ENCODE results near the gene CNPY3.

CNPY3 gene

DNA sequence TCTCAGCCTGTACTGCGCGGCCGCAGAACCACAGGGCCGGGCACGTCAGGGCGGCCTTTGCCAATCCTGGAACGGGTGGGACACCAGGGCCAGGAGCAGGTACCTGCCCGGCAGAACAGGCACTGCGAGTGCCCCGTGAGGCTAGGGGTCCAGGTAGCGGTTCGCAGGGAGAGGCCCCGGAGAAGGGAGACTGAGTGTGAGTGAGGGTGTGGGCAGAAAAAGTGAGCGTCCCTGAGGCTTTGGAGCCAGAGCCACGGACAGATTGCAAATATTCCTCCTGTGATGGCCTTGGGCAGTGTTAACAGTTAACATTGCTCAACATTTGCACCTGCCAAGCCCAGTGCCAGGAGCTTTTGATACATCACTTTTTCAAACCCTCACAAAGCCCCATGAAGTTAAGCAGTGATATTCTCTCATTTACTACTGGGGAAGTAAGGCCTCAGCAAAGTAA lies 31.8 kb downstream of the CNPY3 start:
- DNase-seq = no peak

DNA sequence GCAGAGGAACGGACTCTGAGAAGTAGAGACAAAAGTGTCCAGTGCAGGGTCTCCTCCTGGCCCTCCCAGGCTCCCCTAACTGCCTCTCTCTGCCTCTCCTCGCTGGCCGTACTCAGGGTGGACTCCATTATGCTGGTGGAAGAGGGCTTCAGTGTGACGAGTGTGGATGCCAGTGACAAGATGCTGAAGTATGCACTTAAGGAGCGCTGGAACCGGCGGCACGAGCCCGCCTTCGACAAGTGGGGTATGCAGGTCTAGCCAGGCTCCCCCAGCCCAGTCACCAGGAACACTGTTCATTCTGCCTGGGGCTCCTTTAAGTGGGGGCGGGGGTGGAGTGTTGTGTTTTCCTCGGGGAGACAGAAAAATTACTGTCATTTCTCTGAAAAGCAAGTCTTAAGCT lies 32.8 kb downstream of the CNPY3 start:
- DNase-seq = no peak

DNA sequence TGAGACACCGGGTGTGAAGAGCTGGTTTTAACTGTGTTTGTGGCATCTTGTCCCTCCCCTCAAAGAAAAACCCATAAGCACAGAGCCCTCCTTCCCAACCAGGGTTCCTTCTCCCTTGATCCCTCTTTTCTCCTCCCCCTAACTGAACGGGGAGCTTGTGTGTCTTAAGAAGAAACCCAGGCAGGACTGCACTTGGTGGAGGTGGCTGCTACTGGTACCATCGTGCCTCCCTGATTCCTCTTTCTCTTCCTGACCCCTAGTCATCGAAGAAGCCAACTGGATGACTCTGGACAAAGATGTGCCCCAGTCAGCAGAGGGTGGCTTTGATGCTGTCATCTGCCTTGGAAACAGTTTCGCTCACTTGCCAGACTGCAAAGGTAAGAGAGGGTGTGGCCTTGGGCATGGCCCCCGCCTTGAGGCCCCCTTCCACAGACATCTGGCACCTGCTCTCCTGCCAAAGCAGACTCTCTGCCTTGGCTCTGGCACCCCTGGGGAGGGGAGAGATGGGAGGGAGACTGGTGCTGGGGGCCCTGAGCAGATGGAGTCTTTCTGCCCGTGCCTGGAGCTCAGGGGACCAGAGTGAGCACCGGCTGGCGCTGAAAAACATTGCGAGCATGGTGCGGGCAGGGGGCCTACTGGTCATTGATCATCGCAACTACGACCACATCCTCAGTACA lies 33.4 kb downstream of the CNPY3 start:
- DNase-seq = no peak

DNA sequence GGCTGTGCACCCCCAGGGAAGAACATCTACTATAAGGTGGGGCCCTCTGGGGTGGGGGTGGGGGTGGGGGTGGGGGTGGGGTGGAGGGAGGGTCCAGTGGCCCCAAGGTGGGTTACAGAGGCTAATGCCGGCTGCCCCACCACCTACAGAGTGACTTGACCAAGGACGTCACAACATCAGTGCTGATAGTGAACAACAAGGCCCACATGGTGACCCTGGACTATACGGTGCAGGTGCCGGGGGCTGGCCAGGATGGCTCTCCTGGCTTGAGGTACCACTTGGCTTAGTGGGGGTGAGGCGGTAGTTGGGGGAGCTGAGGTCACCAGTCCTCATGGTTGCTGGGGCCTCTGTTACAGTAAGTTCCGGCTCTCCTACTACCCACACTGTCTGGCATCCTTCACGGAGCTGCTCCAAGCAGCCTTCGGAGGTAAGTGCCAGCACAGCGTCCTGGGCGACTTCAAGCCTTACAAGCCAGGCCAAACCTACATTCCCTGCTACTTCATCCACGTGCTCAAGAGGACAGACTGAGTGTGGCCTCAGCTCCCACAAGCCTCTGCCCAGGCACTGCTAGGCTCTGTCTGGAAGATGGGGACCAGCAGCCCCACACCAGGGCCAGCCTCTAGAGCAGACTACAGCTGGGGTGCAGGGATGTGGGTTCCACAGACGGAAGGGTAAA lies 34.0 kb downstream of the CNPY3 start:
- DNase-seq = no peak

DNA sequence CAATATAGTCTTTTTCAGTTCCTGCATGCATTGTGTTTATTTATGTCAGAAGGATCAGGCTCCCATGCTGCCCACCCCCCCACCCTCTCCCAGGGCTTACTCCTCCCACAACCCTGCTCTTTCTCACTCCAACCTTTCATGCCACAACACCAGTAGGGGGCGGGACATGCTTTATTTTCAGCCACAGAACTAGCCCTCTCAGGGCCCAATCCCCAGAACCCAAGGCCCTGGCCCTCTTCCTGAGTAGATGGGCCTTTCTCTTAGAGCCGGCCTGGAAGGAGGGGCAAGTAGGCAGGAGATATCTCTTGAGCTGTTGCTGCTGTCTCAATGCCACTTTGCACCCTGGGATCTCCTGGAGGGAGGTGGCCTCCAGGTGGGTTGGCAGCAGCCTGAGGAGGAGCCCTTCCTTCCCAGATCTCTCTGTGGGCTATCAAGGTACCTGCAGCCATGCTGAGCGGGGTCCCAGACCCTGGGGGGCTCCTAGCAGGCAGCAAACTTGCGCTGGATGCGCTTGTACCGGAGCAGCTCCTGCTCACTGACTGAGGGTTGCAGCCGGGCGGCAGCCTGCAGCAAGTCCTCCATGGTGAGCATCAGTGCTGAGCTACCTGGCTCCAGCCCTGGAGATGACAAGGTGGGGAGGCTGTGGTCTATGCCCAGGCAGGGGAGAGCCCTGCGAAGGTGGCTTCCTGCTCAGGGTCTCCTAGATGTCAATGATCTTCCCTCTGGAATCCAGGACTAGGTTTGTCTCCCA lies 34.8 kb downstream of the CNPY3 start:
- DNase-seq = peak in 1 of 5 experiments; percentile 46

DNA sequence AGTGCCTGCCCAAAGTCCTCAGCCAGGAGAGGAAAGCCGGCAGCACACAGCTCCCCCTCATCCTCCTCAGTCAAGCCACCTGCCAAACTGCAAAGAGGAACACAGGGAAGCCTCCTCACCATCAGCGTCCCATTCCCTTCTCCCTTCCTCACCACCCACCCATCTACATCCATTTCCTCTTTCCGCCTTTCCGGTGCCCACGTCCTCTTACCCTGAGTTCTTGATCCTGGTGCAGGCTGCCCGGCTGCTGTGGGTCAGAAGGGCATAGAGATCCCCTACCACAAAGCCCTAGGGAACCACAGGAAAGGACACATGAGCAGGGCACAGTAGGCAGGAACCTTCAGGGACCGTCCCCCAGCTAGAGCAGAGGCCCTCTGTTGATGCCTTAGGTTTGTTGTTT lies 37.3 kb downstream of the CNPY3 start:
- no peak for DNase-seq

DNA sequence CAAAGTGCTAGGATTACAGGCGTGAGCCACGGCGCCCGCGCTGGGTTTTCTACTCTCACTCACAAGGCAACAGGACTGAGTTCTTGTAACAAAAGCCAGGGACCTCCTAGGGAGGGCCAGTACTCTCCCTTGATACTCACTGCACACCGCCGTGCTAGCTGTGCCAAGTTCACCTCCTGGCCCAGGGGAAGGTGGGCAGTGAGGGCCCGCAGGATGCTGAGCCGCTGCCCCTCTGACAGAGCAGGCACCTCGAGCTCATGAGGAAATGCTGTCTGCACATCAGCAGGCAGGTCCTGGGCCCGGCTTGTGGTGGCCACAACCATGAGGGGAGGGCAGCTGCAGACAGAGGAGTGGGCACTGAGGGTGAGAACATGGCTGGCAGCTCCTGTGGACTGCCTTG lies 37.9 kb downstream of the CNPY3 start:
- no peak for DNase-seq

DNA sequence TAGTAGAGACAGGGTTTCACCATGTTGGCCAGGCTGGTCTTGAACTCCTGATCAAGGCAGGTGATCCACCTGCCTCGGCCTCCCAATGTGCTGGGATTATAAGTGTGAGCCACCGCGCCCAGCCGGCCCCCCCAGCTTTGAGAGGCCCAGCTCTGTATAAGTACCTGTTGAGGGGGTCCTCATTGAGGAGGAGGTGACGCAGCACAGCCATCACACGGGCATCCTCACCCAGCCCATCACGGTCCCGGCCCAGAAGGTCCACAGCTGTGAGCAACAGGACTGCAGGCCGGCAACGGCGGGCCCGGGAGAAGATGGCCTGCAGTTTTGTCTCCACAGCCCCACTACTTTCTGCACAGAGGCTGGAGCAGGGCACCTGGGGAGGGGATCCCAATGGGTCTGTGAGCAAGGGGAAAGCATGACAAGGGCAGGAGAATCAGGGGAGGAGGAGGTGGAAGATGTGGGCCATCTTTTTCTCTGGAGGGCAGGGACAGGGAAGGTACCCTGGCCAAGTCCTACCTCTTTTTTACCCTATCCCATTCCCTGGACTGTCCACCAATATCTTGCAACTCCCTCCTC lies 38.9 kb downstream of the CNPY3 start:
- no peak for DNase-seq

DNA sequence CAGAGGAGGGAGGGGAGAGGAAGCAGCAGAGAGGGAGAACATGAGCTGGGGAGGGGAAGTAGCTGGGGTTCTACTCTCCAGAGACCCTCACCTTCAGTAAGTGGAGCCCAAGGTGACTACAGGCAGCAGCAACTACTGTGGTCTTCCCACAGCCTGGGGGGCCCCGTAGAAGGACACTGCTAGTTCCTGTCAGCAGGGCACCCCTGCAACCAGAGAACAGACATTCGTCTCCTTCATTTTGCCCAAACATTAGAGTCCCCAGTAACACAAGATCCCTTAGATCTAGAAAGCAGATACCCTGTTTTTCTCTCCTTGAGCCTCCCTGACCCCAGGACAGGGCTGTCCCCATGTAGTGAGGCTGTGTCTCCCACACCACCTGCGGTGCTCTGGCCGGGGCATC lies 39.5 kb downstream of the CNPY3 start:
- DNase-seq = no peak

DNA sequence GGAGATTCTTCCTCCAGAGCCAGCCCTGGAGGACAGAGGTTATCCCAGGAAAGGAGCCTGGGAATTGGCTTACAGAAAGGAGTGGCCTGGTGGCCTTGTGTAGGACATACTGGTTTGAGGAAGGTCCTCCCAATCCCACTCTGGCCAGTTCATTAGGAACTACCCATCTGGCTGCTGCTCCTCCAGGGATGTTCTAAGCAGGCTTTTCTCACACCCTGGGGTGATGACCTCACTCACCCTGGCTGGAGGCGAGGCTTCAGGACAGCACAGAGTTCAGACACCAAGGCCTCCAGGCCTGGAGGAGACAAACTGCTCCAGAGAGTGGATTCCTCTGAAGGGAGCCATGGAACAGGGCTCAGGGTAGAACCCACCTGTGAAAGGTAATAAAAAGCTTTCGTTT lies 40.2 kb downstream of the CNPY3 start:
- DNase-seq = no peak

DNA sequence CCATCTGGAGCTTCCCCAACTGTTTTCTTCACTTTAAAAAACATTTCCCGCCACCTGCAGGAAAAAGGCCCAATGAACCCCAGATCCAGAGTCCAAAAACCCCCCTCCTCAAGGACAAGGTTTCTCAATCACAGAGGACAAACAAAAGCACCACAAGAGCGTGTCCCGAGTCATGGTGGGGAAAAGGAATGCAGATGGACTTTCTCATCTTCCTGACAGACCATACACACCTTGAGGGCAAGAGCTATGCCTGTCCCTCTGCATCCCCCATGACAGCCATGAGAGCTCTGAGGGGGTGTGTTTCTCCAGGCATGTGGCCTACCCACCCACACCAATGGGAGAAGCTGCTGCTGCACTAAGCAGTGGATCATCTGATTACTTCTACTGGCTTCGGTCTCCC lies 40.7 kb downstream of the CNPY3 start:
- DNase-seq = no peak

DNA sequence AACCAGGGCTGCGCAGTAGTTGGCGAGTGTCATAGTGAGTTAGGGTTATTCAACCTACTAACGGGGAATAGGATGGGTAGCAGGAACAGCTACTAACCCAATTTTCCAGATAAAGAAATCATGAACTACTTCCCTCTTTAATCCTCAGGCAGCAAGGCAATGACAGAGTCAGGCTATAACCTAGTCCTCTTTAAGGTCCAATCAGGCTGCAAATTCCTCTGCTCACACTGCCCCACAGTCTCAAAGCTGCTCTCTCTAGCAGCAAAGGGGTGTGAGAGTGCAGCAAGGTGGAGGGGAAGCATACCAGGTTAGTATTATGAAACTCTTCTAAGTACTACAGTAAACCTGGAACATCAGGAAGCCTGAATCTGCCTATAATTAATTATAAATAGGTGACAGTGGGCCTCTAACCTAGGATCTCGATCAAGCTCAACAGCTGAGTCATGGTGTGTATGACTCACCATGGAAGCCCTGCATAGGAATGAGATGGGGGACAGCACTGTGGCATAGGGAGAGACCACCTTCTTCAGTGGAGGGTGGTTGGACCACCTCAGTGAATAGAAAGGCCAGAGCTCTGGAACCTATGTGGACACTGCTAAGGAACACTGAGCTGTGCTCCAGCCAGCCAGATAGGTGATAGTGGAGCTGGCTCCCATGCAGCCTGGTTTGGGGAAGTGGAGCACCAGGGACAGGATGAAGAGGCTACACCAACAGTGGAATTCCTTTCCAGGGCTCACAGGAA lies 41.8 kb downstream of the CNPY3 start:
- no peak for DNase-seq

DNA sequence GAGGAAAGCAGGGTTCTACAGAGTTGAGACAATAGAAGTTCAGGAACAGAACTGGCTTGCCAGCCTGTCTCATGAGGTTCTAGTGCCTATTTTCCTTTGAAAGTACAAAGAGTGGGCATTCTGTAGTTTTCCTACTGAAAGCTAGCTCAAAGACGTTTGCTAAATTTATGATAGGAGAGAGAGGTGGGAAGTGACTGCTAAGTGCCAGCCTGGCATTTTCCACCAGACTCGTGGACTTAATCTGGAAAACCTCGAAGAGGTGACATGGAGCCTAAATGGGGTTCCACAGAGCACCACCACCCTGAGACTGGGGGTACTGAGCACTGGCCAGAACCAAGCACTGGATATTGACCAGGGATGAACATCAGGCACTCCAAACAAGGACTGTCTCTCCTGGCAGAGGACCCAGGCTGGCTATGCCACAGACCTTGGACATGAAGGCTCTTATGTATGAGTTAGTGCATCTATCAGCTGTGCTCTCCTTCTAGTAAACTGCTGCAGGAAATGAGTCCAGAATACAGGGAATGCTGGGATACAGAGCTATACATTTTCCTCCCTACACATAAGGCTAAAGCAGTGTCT lies 42.6 kb downstream of the CNPY3 start:
- DNase-seq = no peak

DNA sequence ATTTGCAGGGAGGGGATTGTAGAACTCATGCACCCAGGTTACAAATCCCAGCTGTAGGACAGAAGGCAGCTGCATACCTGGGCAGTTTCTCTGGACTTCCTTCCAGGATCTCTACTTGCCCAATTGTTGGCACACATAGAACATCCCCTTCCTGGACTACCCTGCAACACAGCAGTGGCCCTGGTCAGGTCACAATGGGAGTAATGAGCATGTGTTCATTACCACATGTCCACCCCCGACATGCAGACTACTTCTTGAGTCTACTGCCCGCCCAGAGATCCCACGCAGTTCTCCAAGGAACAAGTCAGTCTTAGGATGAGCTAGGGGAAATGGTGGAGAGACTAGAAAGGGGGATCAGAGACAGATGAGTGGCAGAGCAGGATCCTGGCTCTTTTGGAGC lies 44.6 kb downstream of the CNPY3 start:
- DNase-seq = no peak

DNA sequence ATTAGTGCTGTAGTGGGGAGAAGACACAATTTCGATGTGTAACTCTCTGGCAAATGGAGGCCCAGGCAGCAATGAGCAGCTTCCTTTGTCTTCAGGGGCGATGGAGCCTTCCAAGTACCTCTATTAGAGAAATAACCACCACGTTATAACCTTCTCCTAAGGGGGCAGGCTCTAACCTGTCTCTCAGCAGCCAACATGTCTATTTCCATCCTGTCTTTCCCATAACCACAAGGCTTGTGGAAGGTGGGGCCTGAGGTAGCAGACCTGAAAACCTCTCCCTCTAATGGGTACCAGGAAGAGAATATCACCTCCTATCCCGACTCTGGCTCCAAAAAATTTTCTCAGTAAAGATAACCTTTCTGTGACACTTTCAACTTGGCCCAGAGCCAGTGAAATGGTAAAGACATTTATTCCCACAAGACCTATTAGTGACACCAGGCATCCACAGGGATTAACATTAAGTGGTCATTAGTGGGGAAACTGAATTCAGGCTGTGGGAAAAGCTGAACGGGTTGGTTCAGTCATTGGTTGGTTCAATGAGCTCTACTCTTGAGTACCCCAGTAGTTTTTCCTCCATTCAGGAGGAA lies 45.7 kb downstream of the CNPY3 start:
- DNase-seq = no peak

DNA sequence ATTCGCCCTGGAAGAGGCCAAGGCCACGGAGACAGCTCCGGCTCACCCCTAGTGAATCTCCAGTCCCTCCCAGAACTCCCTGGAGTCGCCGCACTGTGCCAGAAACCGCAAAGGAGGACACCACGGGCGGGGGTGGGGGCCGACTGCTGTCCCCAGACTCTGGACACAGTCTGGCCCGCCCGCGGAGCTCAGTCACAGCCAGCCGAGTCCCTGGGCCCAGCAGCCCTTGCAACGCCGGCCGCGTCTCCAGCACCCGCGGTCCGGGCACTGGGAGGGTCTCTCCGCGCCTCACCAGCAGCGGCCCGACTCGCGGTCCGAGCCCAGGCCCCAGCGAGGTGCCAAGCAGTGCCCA lies 49.2 kb downstream of the CNPY3 start:
- peak in 2 of 5 experiments; percentile 11 to 16 for DNase-seq

DNA sequence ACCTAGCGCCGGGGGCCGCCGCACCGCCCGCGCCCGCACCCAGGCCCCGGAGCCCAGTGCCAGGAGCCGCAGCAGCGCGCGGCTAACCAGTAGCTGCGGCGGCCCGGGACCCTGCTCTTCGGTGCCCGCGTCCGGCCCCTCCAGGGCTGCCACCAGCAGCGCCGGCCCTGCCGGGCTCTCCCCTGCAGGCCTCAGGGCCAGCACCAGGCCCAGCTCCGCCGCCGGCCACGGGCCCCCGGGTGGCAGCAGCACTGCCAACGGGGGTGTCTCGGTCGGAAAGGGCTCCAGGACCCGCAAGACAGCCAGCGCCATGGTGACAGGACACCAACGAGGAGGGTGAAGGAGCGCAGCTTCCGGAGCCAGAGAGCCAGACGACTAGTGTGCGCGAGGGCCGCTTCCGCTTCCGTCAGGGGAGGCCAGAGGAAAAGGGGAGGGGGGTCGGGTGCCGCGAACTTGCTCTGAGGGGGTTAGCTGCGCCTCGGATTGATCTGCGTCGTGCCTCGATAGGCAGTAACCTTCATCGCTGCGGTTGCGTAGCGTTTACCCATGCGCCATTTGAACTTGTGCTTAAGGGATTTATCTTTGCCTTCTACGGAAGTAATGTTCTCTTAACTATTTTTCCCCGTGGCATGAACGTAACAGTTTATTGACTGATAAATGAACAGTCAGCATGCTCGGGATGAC lies 49.7 kb downstream of the CNPY3 start, which contains the start of gene PEX6:
PEX6 (minus strand) TSS at position 343 of the 684 bp plus-strand sequence; CDS start at position 312, 31 bp downstream.
- peak; percentile 82 to 99 (median 89) for DNase-seq

DNA sequence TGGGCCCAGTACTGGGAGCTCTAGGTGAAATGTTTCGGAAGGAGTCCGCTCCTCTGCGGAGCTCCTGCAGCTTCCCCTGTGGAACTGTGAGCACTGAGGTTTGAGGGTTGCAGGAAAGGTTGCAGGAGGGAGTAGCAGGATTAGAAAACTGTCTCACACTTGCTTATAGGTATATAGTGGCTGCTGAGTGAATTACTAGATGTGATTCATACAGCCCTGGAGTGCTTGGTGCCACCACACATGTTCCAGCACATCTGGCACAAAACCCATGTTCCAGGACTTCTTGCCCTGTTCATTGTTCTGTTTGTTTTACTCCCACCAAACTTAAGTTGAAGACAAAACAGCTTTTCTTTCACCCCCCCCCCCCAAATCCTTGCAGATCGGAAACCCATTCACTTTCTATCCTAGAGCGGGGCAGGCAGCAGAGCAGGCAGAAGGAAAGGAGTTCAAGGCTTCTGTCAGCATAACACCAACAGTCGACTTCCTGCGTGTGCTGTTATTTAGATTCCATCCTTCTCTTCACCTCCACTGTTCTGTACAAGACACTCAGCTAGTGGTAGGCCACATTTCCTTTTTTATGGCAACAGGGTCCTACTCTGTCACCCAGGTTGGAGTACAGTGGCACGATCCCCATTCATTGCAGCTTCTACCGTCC lies 50.4 kb downstream of the CNPY3 start:
- DNase-seq = peak in 1 of 5 experiments; percentile 53

DNA sequence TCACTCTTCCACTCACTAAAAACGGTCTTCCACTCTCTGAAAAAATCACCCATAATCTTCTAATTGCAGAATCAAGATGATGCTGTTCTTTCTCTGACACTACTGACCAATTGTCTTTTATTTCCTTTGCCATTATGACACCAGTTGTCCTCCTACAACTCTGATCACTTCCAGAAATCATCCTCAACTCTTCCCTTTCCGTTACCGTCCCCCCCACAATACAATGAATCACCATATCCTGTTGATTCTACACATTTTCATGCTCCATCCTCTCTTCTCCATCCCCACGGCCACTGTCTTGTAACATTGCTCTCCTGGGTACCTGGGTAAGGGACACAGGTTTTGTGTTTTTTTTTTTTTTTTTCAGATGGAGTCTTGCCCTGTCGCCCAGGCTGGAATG lies 52.6 kb downstream of the CNPY3 start:
- DNase-seq = no peak

All from T-helper 2 cell (primary cell).